Measurements from ENCODE around the gene KIF19.
"Not testable (repeated sequence)": the region's sequence is repeated elsewhere in the genome, so short reads cannot be mapped to it uniquely, and the experiment has no call there.

KIF19 gene

DNA sequence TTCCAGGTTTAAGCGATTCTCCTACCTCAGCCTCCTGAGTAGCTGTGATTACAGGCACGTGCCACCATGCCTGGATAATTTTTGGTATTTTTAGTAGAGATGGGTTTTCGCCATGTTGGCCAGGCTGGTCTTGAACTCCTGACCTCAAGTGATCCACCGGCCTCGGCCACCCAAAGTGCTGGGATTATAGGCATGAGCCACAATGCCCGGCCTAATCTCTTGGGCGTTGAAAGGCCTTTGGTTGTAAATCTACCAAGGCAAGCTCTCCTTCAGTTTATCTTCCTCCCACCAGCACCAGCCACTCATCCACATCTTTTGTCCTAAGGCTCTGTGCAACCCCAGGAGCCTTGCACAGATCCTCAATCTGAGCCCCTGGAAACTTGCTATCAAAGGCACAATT lies 46.4 kb upstream of the KIF19 start:
- not testable (repeated sequence) for H3K36me3 ChIP-seq (ENCODE audit: control insufficient read depth in 1 of 2, insufficient read depth in 2 of 2, low read depth in 1 of 2, low read length in 2 of 2); H3K4ac ChIP-seq (ENCODE audit: low read depth in 1 of 2, low read length in 2 of 2); H3K27ac ChIP-seq (ENCODE audit: low read length, poor library complexity, severe bottlenecking); H3K9ac ChIP-seq (ENCODE audit: low read length); H2AFZ ChIP-seq (ENCODE audit: low read depth, low read length); H2BK120ac ChIP-seq (ENCODE audit: low read depth, low read length); H4K91ac ChIP-seq (ENCODE audit: low read length); H2AK5ac ChIP-seq (ENCODE audit: low read length, severe bottlenecking); H3K79me1 ChIP-seq (replicated peaks; ENCODE audit: low read length, poor library complexity, severe bottlenecking); H4K8ac ChIP-seq (ENCODE audit: low read length); H3K4me3 ChIP-seq (ENCODE audit: insufficient read depth in 1 of 2, low read depth in 1 of 2, low read length in 2 of 2); DNase-seq; H2BK5ac ChIP-seq (ENCODE audit: low read depth, low read length, poor library complexity, severe bottlenecking); H3K4me1 ChIP-seq (ENCODE audit: control insufficient read depth, insufficient read depth, low read depth, low read length); H3K14ac ChIP-seq (ENCODE audit: low read length in 2 of 2); H3K18ac ChIP-seq (ENCODE audit: low read depth in 1 of 2, low read length in 2 of 2); H3K23ac ChIP-seq (ENCODE audit: low read length in 2 of 2); H2BK15ac ChIP-seq (ENCODE audit: low read depth, poor library complexity, severe bottlenecking); H3K4me2 ChIP-seq (ENCODE audit: low read length, poor library complexity, severe bottlenecking); H2BK12ac ChIP-seq (ENCODE audit: low read length in 2 of 2); H3K9me3 ChIP-seq (ENCODE audit: control insufficient read depth, low read length)
- peaks cover 19 to 28% of the 10 kb centered on the region in 2 experiments for H3K27me3 ChIP-seq (ENCODE audit: control insufficient read depth in 1 of 2, insufficient read depth in 1 of 2, low read length in 2 of 2)
- WGBS: 82% methylated on average over 7 of the region's 7 CpGs

DNA sequence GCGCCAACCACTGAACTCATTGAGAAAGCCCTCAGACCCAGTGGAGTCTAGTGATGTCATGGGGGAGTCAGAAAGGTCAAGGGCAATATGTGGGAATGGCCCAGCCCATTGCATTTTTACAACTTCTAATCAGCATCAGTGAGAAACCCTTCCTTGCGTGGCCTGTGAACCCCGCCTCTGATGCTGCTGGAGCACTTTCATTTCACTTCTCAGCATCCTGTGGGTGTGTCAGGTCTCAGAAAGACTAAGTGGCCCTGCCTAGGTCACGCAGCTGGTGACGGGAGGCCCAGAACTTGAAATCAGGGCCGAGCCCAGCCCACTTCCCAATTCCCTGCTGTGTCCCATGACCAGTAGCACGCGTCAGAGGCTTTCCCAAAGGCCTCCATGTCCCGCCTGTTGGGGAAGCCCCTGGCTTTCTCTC lies 45.9 kb upstream of the KIF19 start:
- no peak overlapping the region for H2BK15ac ChIP-seq (ENCODE audit: low read depth, poor library complexity, severe bottlenecking)
- no peak overlapping the region for H3K4ac ChIP-seq (ENCODE audit: low read depth in 1 of 2, low read length in 2 of 2)
- no peak overlapping the region for H2AK5ac ChIP-seq (ENCODE audit: low read length, severe bottlenecking)
- H3K9me3 ChIP-seq (ENCODE audit: control insufficient read depth, low read length): no peaks in the 10 kb centered on the region
- H3K4me1 ChIP-seq (ENCODE audit: control insufficient read depth, insufficient read depth, low read depth, low read length): peaks cover 3% of the 10 kb centered on the region
- H4K8ac ChIP-seq (ENCODE audit: low read length): no peak overlapping the region
- 80% methylated on average over 9 of the region's 9 CpGs for WGBS
- H2BK12ac ChIP-seq (ENCODE audit: low read length in 2 of 2): no peak overlapping the region
- H3K23ac ChIP-seq (ENCODE audit: low read length in 2 of 2): no peak overlapping the region
- H3K9ac ChIP-seq (ENCODE audit: low read length): no peak overlapping the region
- no peak overlapping the region for H3K27ac ChIP-seq (ENCODE audit: low read length, poor library complexity, severe bottlenecking)
- H3K4me3 ChIP-seq (ENCODE audit: insufficient read depth in 1 of 2, low read depth in 1 of 2, low read length in 2 of 2): no peak overlapping the region
- no peak overlapping the region for H3K18ac ChIP-seq (ENCODE audit: low read depth in 1 of 2, low read length in 2 of 2)
- no peak for DNase-seq
- H3K4me2 ChIP-seq (ENCODE audit: low read length, poor library complexity, severe bottlenecking): no peak overlapping the region
- H4K91ac ChIP-seq (ENCODE audit: low read length): no peak overlapping the region
- no peak overlapping the region for H2AFZ ChIP-seq (ENCODE audit: low read depth, low read length)
- H2BK120ac ChIP-seq (ENCODE audit: low read depth, low read length): no peak overlapping the region
- no peak overlapping the region for H2BK5ac ChIP-seq (ENCODE audit: low read depth, low read length, poor library complexity, severe bottlenecking)
- H3K79me1 ChIP-seq (replicated peaks; ENCODE audit: low read length, poor library complexity, severe bottlenecking): no peaks in the 10 kb centered on the region
- H3K14ac ChIP-seq (ENCODE audit: low read length in 2 of 2): no peak overlapping the region
- H3K36me3 ChIP-seq (ENCODE audit: control insufficient read depth in 1 of 2, insufficient read depth in 2 of 2, low read depth in 1 of 2, low read length in 2 of 2): no peaks in the 10 kb centered on the region
- peaks cover 19 to 28% of the 10 kb centered on the region in 2 experiments for H3K27me3 ChIP-seq (ENCODE audit: control insufficient read depth in 1 of 2, insufficient read depth in 1 of 2, low read length in 2 of 2)

DNA sequence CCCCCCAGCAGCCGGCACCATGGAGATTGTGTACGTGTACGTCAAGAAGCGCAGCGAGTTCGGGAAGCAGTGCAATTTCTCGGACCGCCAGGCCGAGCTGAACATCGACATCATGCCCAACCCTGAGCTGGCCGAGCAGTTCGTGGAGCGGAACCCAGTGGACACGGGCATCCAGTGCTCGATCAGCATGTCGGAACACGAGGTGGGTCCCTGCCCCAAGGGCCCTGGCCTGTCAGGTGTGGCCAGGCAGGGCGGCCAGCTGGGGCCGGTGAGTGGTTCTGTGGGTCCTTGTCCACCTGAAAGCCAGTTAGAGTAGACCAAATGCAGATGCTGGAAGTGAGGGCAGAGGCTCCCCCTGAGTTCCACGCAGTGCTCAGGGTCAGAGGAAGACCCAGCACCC lies 44.2 kb upstream of the KIF19 start:
- Histone ChIP-seq H3K23ac (ENCODE audit: low read length in 2 of 2) (no peak overlapping the region), H2BK120ac (ENCODE audit: low read depth, low read length) (no peak overlapping the region), H3K4ac (ENCODE audit: low read depth in 1 of 2, low read length in 2 of 2) (no peak overlapping the region), H2AFZ (ENCODE audit: low read depth, low read length) (no peak overlapping the region), H2BK15ac (ENCODE audit: low read depth, poor library complexity, severe bottlenecking) (no peak overlapping the region), H3K9ac (ENCODE audit: low read length) (no peak overlapping the region), H3K27ac (ENCODE audit: low read length, poor library complexity, severe bottlenecking) (no peak overlapping the region), H3K4me1 (ENCODE audit: control insufficient read depth, insufficient read depth, low read depth, low read length) (peaks cover 4% of the 10 kb centered on the region), H3K14ac (ENCODE audit: low read length in 2 of 2) (no peak overlapping the region), H2BK5ac (ENCODE audit: low read depth, low read length, poor library complexity, severe bottlenecking) (no peak overlapping the region), H3K27me3 (ENCODE audit: control insufficient read depth in 1 of 2, insufficient read depth in 1 of 2, low read length in 2 of 2) (peaks cover 10 to 16% of the 10 kb centered on the region in 2 experiments), H4K91ac (ENCODE audit: low read length) (no peak overlapping the region), H3K79me1 (replicated peaks; ENCODE audit: low read length, poor library complexity, severe bottlenecking) (no peaks in the 10 kb centered on the region), H2AK5ac (ENCODE audit: low read length, severe bottlenecking) (no peak overlapping the region), H3K36me3 (ENCODE audit: control insufficient read depth in 1 of 2, insufficient read depth in 2 of 2, low read depth in 1 of 2, low read length in 2 of 2) (no peaks in the 10 kb centered on the region), H3K18ac (ENCODE audit: low read depth in 1 of 2, low read length in 2 of 2) (no peak overlapping the region), H3K4me3 (ENCODE audit: insufficient read depth in 1 of 2, low read depth in 1 of 2, low read length in 2 of 2) (no peak overlapping the region), H3K9me3 (ENCODE audit: control insufficient read depth, low read length) (no peaks in the 10 kb centered on the region), H4K8ac (ENCODE audit: low read length) (no peak overlapping the region), H3K4me2 (ENCODE audit: low read length, poor library complexity, severe bottlenecking) (no peak overlapping the region), H2BK12ac (ENCODE audit: low read length in 2 of 2) (no peak overlapping the region)
- DNase-seq: no peak
- 84% methylated on average over 20 of the region's 20 CpGs for whole genome bisulfite sequencing

DNA sequence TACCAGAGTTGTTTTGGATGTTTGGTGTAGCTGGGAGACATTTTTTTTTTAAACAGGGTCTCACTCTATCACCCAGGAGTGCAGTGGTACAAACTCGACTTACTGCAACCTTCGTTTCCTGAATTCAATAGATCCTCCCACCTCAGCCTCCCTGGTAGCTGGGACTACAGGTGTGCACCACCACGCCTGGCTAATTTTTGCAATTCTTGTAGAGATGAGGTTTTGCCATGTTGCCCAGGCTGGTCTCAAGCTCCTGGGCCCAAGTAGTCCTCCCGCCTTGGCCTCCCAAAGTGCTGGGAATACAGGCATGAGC lies 43.8 kb upstream of the KIF19 start:
- peaks cover 10 to 16% of the 10 kb centered on the region in 2 experiments for H3K27me3 ChIP-seq (ENCODE audit: control insufficient read depth in 1 of 2, insufficient read depth in 1 of 2, low read length in 2 of 2)
- H3K79me1 ChIP-seq (replicated peaks; ENCODE audit: low read length, poor library complexity, severe bottlenecking); H3K9me3 ChIP-seq (ENCODE audit: control insufficient read depth, low read length); H2AK5ac ChIP-seq (ENCODE audit: low read length, severe bottlenecking); H2BK15ac ChIP-seq (ENCODE audit: low read depth, poor library complexity, severe bottlenecking); H2AFZ ChIP-seq (ENCODE audit: low read depth, low read length); H2BK120ac ChIP-seq (ENCODE audit: low read depth, low read length); H3K36me3 ChIP-seq (ENCODE audit: control insufficient read depth in 1 of 2, insufficient read depth in 2 of 2, low read depth in 1 of 2, low read length in 2 of 2); H3K4me1 ChIP-seq (ENCODE audit: control insufficient read depth, insufficient read depth, low read depth, low read length); H3K18ac ChIP-seq (ENCODE audit: low read depth in 1 of 2, low read length in 2 of 2); H3K27ac ChIP-seq (ENCODE audit: low read length, poor library complexity, severe bottlenecking); H4K8ac ChIP-seq (ENCODE audit: low read length); H3K9ac ChIP-seq (ENCODE audit: low read length); H3K4me2 ChIP-seq (ENCODE audit: low read length, poor library complexity, severe bottlenecking); H2BK5ac ChIP-seq (ENCODE audit: low read depth, low read length, poor library complexity, severe bottlenecking); H2BK12ac ChIP-seq (ENCODE audit: low read length in 2 of 2); DNase-seq; H3K4me3 ChIP-seq (ENCODE audit: insufficient read depth in 1 of 2, low read depth in 1 of 2, low read length in 2 of 2); H3K4ac ChIP-seq (ENCODE audit: low read depth in 1 of 2, low read length in 2 of 2); H3K23ac ChIP-seq (ENCODE audit: low read length in 2 of 2); H4K91ac ChIP-seq (ENCODE audit: low read length); H3K14ac ChIP-seq (ENCODE audit: low read length in 2 of 2): not testable (repeated sequence)
- WGBS: 82% methylated on average over 4 of the region's 4 CpGs
